Kidney (tissue), 14 donors: ENCODE results near the gene PTPRU. TPM values are rescaled to one million over a fixed set of nuclear protein-coding genes. Genes with fewer than 3 reads are reported as not detected.

Source experiments
- DNase-seq, 5 donors: peaks; one replicate each; pipeline ENCODE4 v3.0.0-alpha.2; 2013 to 2020
- FAIRE-seq: peaks from 2 replicates; lab custom pipeline; 2012; peaks lifted over from hg19 to GRCh38; lab: Jason Lieb, UNC
- H3K27ac ChIP-seq, 2 donors: one replicate each; pipeline ENCODE4 v1.7.0; 2013; ENCODE audit warnings: low read depth in 2 of 2, low read length in 2 of 2, inconsistent platforms in 1 of 2
- H3K27me3 ChIP-seq: one replicate; pipeline ENCODE4 v1.7.1; 2013; ENCODE audit warnings: low read length, inconsistent platforms; ENCODE audit not compliant: control insufficient read depth, insufficient read depth
- H3K36me3 ChIP-seq, 3 donors: one replicate each; pipeline versions ENCODE4 v1.7.0 to v1.7.1; 2013; ENCODE audit warnings: low read length in 3 of 3, control low read depth in 1 of 3, inconsistent platforms in 1 of 3; ENCODE audit not compliant: insufficient read depth in 3 of 3, control insufficient read depth in 2 of 3
- H3K4me1 ChIP-seq, 3 donors: one replicate each; pipeline versions ENCODE4 v1.7.0 to v1.7.1; 2013; ENCODE audit warnings: low read length in 3 of 3, inconsistent platforms in 1 of 3, low read depth in 1 of 3; ENCODE audit not compliant: control insufficient read depth in 2 of 3, insufficient read depth in 2 of 3
- H3K4me3 ChIP-seq, 3 donors: one replicate each; pipeline versions ENCODE4 v1.7.0 to v1.8.1; 2013; ENCODE audit warnings: low read length in 3 of 3, control low read depth in 1 of 3, inconsistent platforms in 1 of 3
- H3K9ac ChIP-seq, 3 donors: one replicate each; pipeline versions ENCODE4 v1.7.0 to v1.7.1; 2013; ENCODE audit warnings: low read length in 3 of 3, control low read depth in 1 of 3, inconsistent platforms in 1 of 3
- H3K9me3 ChIP-seq, 3 donors: one replicate each; pipeline versions ENCODE4 v1.7.0 to v1.7.1; 2013; ENCODE audit warnings: low read length in 3 of 3, control low read depth in 1 of 3, inconsistent platforms in 1 of 3; ENCODE audit not compliant: control insufficient read depth in 2 of 3, insufficient read depth in 1 of 3
- intact Hi-C: fragments of 100-400 bp; cut with DNase I; formaldehyde crosslinking; loops from one replicate; pipeline ENCODE4 v1.11.1; 2022
- polyA plus RNA-seq: library from polyadenylated mRNA; stranded (reverse); fragments of 350-450 nt; fragmentation: Illumina TruSeq; extraction: RNeasy Lipid Tissue Mini Kit (QIAGEN cat#74804); gene quantifications from one replicate; pipeline ENCODE4 v1.2.3, GENCODE V29; 2014; ENCODE audit warnings: low read depth, low replicate concordance; ENCODE audit not compliant: insufficient read depth
- total RNA-seq: library from RNA; stranded (reverse); fragmentation: NEBNext Ultra II Directional; extraction: Animal tissue kit (Norgen Biotek cat#: 25700); gene quantifications from one replicate; pipeline ENCODE4 v1.2.1, GENCODE V29; 2021
- TF ChIP-seq, protein P1 (sequence below): IDR thresholded peaks from 3 replicates; pipeline ENCODE4 v1.5.1; 2012; ENCODE audit warnings: mild to moderate bottlenecking, moderate library complexity, borderline replicate concordance; ENCODE audit not compliant: insufficient read depth; ENCODE audit errors: extremely low read depth
- donor health status: control.
- donor health status: control.
- donor health status: control.
- donor health status: control.
- donor health status: control.
- donor health status: DM: yes; HTN: yes; CAD: no.
- donor health status: Normal renal cell carcinoma (clear cell type).

The PTPRU gene
- total and polyA plus RNA-seq, 2 donors from 2014 or later: 3.7 to 53.6 TPM

DNA sequence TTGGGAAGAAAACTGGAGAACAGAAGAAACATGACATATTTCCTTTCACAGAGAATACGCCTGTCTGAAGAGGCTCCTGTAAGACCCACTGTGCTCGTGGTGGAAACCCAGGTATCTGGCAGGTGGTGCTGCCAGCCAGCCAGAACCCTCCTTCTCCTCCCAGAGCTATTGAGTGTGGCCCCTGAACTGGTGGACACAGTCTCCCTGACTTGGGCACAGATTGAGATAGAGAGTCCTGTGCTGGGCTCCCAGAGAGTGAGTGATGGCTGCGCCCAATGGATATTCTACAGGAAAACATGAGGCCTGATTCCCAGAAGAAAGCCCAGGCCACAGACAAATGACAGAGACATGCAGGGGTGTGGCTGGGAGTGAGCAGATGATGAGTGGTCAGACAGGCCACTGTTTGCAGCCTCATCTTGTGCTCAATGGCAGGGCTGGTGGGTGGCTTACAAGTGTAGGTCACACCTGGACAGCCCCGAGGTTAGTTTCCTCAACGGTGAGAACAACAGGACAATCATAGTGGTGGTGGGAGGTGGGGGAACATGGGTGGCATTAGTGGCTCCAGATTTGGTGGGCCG lies 127.9 kb downstream of the PTPRU start:
- H3K36me3 ChIP-seq: no peaks in the 10 kb centered on the region
- FAIRE-seq: no peak
- H3K9me3 ChIP-seq: no peaks in the 10 kb centered on the region
- TF ChIP-seq, protein P1, sequence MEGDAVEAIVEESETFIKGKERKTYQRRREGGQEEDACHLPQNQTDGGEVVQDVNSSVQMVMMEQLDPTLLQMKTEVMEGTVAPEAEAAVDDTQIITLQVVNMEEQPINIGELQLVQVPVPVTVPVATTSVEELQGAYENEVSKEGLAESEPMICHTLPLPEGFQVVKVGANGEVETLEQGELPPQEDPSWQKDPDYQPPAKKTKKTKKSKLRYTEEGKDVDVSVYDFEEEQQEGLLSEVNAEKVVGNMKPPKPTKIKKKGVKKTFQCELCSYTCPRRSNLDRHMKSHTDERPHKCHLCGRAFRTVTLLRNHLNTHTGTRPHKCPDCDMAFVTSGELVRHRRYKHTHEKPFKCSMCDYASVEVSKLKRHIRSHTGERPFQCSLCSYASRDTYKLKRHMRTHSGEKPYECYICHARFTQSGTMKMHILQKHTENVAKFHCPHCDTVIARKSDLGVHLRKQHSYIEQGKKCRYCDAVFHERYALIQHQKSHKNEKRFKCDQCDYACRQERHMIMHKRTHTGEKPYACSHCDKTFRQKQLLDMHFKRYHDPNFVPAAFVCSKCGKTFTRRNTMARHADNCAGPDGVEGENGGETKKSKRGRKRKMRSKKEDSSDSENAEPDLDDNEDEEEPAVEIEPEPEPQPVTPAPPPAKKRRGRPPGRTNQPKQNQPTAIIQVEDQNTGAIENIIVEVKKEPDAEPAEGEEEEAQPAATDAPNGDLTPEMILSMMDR: no peak
- H3K9ac ChIP-seq: no peak overlapping the region
- intact Hi-C loops: no loop called here
- H3K4me1 ChIP-seq: no peaks in the 10 kb centered on the region
- H3K4me3 ChIP-seq: no peak overlapping the region
- DNase-seq: peak in 1 of 5 donors; percentile 7
- H3K27me3 ChIP-seq: no peaks in the 10 kb centered on the region
- H3K27ac ChIP-seq: no peak overlapping the region

DNA sequence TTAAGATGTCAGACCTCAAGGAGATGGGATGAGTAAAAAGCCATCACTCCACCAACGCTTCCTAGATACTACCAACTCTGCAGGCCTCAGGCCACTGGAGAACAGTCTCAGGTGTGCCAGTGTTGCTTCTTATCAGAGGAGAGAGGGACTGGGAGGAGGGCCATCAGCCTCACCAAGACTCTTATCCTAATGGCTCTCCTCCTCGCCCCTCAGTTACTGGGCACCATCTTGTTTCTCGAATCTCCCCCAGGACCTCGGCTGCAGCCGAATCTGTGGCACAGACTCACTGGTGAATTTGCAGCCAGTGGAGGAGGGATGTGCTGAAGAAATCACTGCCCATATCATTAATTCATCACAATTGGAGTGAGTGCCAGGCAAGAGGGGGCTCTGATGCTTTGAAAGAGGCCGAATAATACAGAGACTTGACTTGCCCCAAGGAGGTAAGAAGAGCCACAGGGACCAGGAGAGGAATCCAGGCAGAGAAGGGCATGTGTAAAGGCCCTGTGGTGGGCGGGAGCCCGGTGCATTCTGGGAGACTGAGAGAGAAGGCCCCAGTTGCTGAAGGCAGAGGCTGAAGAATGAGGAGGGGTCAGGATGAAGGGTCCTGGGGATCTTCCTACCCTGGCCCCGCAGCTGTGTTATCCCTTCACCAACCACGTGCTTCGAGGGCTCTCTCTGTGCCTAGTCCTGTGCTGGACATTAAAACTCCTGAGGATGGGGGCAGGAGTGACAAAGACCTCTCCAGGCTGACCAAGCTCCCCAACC lies 129.8 kb downstream of the PTPRU start:
- TF ChIP-seq, protein P1: no peak
- Histone ChIP-seq H3K27ac (no peak overlapping the region), H3K36me3 (no peaks in the 10 kb centered on the region), H3K27me3 (no peaks in the 10 kb centered on the region), H3K4me3 (no peak overlapping the region), H3K9me3 (no peaks in the 10 kb centered on the region), H3K9ac (no peak overlapping the region), H3K4me1 (no peaks in the 10 kb centered on the region)
- intact Hi-C loops: no loop called here
- DNase-seq (no peak), FAIRE-seq (no peak)

- Histone ChIP-seq H3K9ac (no peak overlapping the region), H3K4me1 (no peaks in the 10 kb centered on the region), H3K36me3 (no peaks in the 10 kb centered on the region), H3K27me3 (no peaks in the 10 kb centered on the region), H3K9me3 (no peaks in the 10 kb centered on the region), H3K27ac (no peak overlapping the region), H3K4me3 (no peak overlapping the region)
- TF ChIP-seq, protein P1: no peak
- DNase-seq: no peak
- FAIRE-seq: no peak
- intact Hi-C loops: no loop called here
Measured at GRCh38 chr1:29368936-29369932, 132.9 kb downstream of the PTPRU start.
